HG03196 (cell line): ENCODE data around the gene IBTK.
"Not testable (repeated sequence)": the region's sequence is repeated elsewhere in the genome, so short reads cannot be mapped to it uniquely, and the experiment has no call there.

Source experiments
- ATAC-seq: cut with Tn5 transposase; IDR thresholded peaks from one replicate; pipeline ENCODE4 v1.9.1; 2021; ENCODE audit not compliant: unreplicated experiment

IBTK gene

GRCh38 chr6:82182756-82183155 is 64.8 kb downstream of the IBTK start:
- no peak for ATAC-seq

DNA sequence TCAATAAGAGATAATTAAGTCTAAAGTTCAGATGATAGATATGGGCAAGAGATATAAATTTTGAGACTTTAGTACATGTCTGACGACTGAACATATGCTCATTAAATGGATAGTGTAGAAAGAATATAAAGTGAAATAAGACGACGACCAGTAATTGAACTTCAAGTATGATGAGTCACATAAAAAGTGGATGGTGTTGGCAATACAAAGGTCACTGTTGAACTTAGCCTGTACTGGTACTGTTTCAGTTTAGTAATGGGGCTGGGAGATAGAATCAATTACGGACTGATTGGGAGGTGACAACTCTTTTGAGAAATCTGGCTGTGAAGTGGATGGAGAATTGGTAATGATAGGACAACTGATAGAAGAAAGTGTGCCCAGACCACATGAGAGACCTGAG is 68.1 kb downstream of the IBTK start:
- ATAC-seq, result no peak

GRCh38 chr6:82178759-82179112 is 68.8 kb downstream of the IBTK start:
- no peak for ATAC-seq

- no peak for ATAC-seq
These were observed 69.3 kb downstream of the IBTK start for GRCh38 chr6:82178077-82178758.

DNA sequence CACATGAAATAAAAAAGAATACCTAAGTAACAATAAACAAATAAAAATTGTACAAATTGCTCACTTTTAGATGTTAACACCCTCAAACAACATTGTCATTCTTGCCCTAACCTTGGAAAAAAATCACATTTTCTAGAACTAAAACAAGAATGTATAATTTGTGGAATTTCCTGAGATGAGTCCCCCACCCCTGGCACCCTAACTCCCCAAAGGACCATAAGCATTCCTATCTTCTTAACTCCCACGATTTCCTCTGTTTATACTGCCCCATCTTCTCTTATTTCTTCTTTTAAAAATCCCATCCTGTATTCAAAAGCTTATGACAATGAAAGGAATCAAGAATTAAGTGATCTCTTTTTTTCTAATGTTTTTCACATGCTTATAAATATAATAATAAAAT is 70.9 kb downstream of the IBTK start:
- ATAC-seq, result no peak

DNA sequence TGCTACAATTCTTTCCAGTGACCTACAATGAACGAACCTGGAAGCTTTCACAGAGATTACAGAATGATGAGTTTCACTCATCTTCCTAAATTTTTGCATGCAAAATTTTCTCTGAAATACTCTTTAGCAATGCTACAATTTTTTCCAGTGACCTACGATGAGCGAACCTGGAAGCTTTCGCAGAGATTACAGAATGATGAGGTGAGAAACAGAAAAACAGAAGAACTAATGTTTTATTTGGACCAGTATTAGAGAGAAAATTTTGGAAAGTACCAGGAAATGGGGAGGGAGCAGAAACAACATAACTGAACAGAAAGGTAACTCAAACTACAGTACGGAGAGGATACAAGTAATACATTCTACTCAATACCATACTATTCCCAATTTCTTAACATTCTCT is 75.0 kb downstream of the IBTK start:
- ATAC-seq, result no peak

GRCh38 chr6:82169138-82169876 is 78.2 kb downstream of the IBTK start:
- ATAC-seq, result no peak

GRCh38 chr6:82166493-82166892 is 81.1 kb downstream of the IBTK start:
- ATAC-seq, result no peak

DNA sequence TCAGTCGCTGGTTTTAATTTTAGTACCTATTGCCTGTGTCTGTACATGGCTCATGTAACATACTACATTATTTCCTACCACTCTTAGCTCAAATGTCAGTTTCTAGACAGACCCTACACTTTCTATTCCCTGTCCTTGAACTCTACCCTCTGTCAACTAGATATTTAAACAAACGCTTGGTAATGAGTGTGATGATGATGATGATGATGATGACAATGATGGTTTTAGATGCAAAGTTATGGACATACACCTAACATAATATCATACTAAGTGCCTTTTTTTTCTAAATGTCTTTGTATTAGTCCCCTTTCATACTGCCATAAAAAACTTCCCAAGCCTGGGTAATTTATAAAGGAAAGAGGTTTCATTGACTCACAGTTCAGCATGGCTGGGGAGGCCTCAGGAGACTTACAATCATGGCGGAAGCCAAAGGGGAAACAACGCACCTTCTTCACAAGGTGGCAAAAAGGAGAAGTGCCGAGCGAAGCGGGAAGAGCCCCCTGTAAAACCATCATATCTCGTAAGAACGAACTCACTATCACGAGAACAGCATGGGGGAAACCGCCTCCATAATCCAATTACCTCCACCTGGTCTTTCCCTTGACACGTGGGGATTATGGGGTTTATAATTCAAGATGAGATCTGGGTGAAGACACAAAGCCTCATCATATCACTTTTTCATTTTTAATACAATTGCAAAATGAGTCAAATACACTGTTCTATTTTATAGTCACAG is 87.1 kb downstream of the IBTK start:
- no peak for ATAC-seq

DNA sequence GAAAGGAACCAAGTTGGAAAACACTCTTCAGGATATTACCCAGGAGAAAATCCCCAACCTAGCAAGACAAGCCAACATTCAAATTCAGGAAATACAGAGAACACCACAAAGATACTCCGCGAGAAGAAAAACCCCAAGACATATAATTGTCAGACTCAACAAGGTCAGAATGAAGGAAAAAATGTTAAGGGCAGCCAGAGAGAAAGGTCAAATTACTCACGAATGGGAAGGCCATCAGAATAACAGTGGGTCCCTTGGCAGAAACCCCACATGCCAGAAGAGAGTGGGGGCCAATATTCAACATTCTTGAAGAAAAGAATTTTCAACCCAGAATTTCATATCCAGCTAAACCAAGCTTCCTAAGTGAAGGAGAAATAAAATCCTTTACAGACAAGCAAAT is 94.8 kb downstream of the IBTK start:
- ATAC-seq, result not testable (repeated sequence)

- not testable (repeated sequence) for ATAC-seq
These were observed 96.4 kb downstream of the IBTK start for GRCh38 chr6:82151147-82151546.

DNA sequence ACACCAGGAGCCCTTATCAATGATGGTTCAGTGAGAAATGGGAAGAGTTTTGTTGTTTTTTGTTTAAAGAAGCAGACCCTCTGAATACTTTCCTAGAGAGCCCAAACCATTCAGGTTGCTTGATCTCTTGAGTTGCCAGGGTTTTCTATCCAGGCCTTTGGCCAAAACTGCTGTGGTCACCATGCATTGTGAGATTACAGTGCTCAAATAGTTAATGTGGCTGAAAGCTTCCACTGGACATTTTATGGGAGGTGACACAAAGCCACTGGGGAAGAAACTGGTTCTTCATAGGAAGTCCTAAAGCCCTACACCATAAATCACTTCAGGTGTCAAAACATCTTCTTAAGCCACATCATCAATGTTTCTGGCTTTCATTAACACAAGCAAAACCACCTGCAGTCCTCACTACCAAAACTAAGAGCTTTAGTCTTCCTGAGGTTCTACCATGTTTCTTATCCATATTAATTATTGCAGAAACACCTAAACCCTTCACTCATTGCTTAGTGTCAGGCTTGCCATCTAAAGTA is 101.6 kb downstream of the IBTK start:
- ATAC-seq, result no peak

DNA sequence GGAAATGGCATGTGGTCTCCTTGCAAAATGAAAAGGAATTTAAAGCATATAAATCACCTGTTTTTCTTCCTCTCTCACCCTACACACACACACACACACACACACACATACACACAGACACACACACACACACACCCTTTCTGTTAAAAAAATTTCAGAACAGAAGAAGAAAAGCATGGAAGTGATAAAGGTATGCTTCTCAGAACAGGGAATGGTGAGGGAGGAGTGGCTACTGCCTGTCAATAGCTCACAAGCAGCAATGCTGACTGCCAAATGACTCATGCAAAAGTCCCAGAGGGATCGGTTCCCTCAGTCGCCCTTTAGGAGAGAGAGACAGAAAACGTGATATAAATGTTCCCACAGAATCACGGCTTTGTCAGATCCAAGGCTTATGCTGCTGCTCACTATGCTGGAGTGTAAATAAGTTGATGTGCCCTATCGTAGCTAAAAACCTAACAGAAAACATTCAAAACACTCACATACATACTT is 102.6 kb downstream of the IBTK start:
- no peak for ATAC-seq

- peak; percentile 87 for ATAC-seq
These were observed 103.3 kb downstream of the IBTK start for GRCh38 chr6:82144007-82144851.

- no peak for ATAC-seq
These were observed 104.5 kb downstream of the IBTK start for GRCh38 chr6:82143041-82143481.

DNA sequence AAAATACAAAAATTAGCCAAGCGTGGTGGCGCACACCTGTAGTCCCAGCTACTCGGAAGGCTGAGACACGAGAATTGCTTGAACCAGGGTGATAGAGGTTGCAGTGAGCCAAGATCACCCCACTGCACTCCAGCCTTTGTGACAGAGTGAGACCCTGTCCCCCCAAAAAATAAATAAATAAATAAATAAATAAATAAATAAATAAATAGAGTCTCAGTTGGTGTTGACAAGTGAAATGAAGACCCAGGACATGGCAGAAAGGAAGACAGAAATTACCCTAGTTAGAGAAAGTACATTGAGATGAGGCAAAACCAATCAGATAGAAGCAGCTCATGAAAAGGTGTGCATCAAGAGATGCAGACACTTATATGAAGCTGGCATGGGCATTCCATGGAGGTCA is 105.0 kb downstream of the IBTK start:
- no peak for ATAC-seq

DNA sequence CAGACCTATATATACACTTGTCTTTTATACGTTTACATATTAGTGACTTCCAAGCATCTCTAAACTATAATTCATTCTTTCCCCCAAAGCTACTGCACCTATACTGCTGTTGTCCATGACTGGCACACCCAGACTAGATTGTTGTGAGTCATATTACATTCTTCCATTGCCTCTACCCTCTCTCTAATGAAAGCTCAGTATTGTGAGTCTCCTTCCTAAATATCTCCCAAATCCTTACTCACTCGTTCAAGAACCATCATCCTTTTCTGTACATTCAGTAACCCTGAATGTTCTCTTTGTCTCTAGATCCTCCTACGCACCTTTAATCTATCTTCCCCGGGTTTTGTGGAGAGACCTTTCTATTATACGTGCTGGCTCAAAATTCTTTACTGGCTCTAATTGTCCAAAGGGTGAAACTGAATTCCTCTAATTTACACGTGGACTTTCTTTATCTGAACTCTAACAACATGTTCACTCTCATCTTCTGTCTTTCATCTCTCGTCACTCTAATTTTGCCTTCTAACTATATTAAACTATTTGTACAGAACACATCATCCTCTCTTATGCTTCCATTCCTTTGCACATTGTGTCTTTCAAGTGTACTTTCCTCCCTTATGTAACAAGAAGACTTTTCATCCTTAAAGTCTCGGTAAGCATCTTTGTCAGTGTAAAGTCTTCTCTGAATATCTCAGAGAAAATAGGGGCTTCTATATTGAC is 109.3 kb downstream of the IBTK start:
- ATAC-seq, result no peak

DNA sequence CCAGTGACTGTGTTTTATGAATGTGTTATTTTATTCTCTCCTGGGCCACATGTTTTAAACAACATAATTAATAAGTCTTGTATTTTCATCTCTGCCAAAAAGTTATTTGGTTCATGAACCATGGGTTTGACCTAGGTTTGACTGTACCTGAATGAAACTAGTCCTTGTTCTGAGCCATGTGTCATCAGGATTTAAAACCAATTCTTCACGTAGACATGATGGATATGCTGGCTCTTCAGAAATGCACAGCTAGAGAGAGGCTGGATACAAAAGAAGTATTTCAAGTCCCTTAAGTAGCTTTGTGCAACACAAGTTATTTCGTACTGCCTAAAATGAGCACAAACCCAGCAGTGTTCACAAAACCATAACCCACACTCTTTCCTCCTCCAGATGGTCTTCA is 116.1 kb downstream of the IBTK start:
- no peak for ATAC-seq

DNA sequence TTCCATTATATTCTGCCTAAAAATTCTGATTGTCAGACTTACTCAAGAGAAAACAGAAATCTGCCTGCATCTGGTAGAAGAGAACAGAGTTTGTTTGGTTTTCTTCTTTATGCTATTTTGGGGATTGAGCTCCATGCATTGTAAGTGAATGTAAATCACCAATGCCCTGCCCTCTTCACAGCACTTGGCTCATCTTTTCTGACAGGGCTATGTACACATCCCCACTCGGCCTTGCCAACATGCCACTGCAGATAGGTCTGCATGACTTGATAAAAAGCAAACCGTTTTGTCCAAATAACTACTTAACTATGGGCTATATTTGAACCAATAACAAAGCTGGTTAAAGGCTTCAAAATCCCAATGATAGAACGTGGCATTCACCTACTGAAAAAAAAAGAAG is 117.7 kb downstream of the IBTK start:
- no peak for ATAC-seq

DNA sequence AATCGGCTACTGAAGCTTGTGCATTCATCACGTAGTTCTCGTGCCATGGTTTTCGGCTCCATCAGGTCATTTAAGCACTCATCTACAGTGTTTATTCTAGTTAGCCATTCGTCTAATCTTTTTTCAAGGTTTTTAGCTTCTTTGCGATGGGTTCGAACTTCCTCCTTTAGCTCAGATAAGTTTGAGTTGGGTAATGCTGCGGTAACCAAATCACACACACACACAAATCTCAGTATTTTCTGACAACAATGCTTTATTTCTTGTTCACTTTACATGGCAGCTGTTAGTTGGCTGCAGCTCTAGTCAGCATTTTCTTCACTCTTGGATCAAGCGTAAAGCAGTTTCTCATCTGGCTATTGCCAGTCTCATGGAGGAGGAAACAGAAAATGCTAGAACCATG is 118.6 kb downstream of the IBTK start:
- not testable (repeated sequence) for ATAC-seq
